ENCODE data around the gene AP1S3. TPM values are rescaled to one million over a fixed set of nuclear protein-coding genes. Genes with fewer than 3 reads are reported as not detected.
"Not testable (repeated sequence)": the region's sequence is repeated elsewhere in the genome, so short reads cannot be mapped to it uniquely, and the experiment has no call there.

AP1S3 gene
- total RNA-seq, 2 experiments from 2014 or later: 12.9 to 13.5 TPM

DNA sequence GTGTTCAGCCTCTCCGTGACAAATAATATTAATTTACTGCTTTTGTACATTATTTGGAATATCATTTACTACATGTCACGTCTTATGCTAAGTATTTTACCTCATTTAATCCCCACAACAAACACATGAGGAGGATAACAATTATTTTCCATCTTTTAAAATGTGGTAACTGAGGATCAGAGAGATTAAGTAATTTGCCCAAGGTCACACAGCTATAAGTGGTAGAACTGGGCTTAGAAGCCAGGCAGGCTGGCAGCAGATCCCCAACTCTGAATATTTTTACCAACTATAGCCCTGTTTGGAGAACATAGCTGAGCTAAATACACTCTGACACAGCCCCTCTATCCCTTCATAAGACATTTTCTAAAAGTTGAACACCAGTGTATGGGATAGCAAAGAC is 24.1 kb downstream of the AP1S3 start:
- Mint-ChIP-seq H3K27ac (no peak overlapping the region), H3K9me3 (ENCODE audit: low read depth) (no peaks in the 10 kb centered on the region), H3K36me3 (peaks cover 1% of the 10 kb centered on the region), H3K4me1 (no peaks in the 10 kb centered on the region), H3K27me3 (no peaks in the 10 kb centered on the region), H3K4me3 (no peak overlapping the region)
- CTCF ChIA-PET: interaction anchor here (0.9 to 1.4 kb wide), 2 partner anchors 16 to 33 kb away, joined by 3 read pairs; no protein-coding TSS in a partner anchor
- DNase-seq: no peak
- ATAC-seq: no peak

DNA sequence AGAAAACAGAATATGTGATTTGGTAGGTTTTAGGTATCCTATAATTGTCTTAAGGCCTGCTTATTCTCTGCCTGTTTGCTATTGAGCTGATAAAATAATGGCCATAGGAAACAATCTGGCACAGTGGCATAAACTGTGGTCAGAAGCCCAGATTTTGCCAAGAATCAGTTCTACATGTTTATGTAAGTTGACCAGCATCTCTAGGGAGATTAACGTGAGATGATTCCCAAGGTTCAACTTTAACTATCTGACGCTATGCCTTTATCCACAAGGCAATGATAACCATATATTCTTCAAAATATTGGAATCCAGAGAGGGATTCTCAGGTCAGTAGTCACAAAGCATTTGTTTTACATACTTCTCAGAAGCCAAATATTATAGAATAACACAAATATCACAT is 25.6 kb downstream of the AP1S3 start:
- H3K36me3 Mint-ChIP-seq: peaks cover 1% of the 10 kb centered on the region
- no peak overlapping the region for H3K27ac Mint-ChIP-seq
- no peaks in the 10 kb centered on the region for H3K9me3 Mint-ChIP-seq (ENCODE audit: low read depth)
- peaks cover 3% of the 10 kb centered on the region for H3K4me1 Mint-ChIP-seq
- ATAC-seq: no peak
- DNase-seq: no peak
- H3K27me3 Mint-ChIP-seq: no peaks in the 10 kb centered on the region
- CTCF ChIA-PET: interaction anchor here (0.7 kb wide), 1 partner anchor 614 kb away, joined by 3 read pairs; no protein-coding TSS in a partner anchor
- H3K4me3 Mint-ChIP-seq: no peak overlapping the region

GRCh38 chr2:223805008-223805407 is 32.4 kb downstream of the AP1S3 start:
- Mint-ChIP-seq H3K4me1 (peaks cover 14% of the 10 kb centered on the region), H3K9me3 (ENCODE audit: low read depth) (no peaks in the 10 kb centered on the region), H3K36me3 (no peaks in the 10 kb centered on the region), H3K27me3 (no peaks in the 10 kb centered on the region), H3K4me3 (no peak overlapping the region), H3K27ac (no peak overlapping the region)
- CTCF ChIA-PET: no interaction called here
- ATAC-seq: no peak
- no peak for DNase-seq

DNA sequence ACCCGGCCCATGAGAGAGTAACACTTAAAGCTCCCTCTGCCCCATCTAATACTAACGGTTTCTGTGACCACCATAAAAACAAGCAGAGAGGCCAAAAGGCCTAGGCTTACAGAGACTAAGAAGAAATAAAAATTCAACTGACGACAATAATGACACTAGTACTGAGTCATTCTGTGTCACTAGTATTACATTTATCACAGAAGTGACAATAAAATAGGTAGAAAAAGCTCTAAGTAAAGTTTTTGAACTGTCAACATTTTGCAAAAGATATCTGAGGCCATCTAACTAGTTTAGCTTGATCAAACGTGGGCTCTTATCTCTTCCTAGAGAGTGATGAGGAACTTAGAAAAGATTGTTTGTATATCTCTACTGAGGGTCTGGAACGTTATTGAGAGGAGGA is 35.6 kb downstream of the AP1S3 start:
- ATAC-seq: no peak
- Mint-ChIP-seq H3K4me3 (no peak overlapping the region), H3K4me1 (peaks cover 27% of the 10 kb centered on the region), H3K27me3 (no peaks in the 10 kb centered on the region), H3K9me3 (ENCODE audit: low read depth) (no peaks in the 10 kb centered on the region), H3K36me3 (no peaks in the 10 kb centered on the region), H3K27ac (no peak overlapping the region)
- CTCF ChIA-PET: interaction anchor here (0.7 kb wide), 1 partner anchor 16 kb away, joined by 3 read pairs; no protein-coding TSS in a partner anchor
- DNase-seq: no peak

DNA sequence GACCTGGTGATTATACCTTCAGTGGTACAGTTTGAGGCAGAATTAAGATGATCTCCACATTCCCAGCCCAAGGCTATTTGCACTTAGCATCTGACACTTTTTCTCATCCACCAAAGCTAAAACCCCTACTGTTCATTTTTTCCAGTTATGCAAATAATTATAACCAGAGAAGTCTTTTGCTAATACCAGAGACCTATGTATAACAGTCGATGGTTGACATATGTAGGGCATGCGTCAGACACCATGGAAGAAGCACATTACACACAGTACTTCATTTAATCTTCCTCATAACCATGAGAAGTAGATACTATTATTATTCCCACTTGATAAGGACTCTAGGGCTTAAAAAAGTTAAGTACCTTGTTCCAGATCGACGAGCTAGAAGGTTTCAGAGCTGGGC is 36.5 kb downstream of the AP1S3 start:
- H3K27me3 Mint-ChIP-seq: no peaks in the 10 kb centered on the region
- CTCF ChIA-PET: interaction anchor here (0.6 kb wide), 1 partner anchor 484 kb away, joined by 3 read pairs; no protein-coding TSS in a partner anchor
- H3K4me1 Mint-ChIP-seq: peaks cover 26% of the 10 kb centered on the region
- no peak overlapping the region for H3K27ac Mint-ChIP-seq
- no peaks in the 10 kb centered on the region for H3K9me3 Mint-ChIP-seq (ENCODE audit: low read depth)
- no peaks in the 10 kb centered on the region for H3K36me3 Mint-ChIP-seq
- no peak for ATAC-seq
- no peak for DNase-seq
- no peak overlapping the region for H3K4me3 Mint-ChIP-seq

DNA sequence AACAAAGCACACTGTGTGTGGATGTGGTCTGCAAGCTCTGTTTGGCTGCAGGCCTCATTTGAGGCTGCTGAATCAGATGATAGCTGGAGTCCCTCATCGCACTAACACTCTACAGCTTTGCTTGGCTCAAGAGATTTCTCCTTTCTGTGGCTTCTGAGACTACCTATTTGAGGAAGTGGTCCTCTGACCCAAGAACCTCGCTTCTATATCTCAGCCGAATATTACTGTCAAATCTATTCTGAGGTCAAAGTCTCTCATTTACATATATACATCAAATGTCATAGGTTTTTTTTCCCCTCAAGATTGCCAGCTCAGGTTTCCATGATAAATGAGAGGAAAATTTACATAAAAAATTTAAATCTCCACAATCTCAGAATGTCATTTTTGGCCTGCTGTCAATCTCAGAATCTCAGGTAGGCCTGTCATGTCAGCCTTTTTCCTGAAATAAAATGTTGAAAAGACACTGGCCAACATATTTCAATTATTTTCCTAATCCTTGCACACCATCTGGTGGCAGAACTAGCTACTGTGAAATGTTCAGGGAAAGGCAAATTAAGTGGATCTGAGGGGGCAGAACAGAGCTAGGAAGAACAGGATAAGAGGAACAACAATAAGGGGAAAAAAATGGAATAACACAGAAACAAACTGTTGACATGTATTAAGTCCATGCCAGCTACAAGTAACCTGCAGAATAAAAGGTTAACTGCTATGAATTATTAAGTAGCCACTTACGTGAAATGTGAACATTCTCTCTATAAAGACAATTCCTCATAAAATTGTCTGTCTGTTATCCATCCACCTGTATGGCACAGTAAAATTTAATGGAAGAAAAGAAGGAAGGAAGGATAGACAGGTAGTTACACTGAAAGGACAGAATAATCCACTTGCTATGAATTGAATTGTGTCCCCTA is 39.3 kb downstream of the AP1S3 start:
- no peak for ATAC-seq
- H3K9me3 Mint-ChIP-seq (ENCODE audit: low read depth): no peaks in the 10 kb centered on the region
- H3K27ac Mint-ChIP-seq: no peak overlapping the region
- H3K4me3 Mint-ChIP-seq: no peak overlapping the region
- no peaks in the 10 kb centered on the region for H3K27me3 Mint-ChIP-seq
- no peak for DNase-seq
- no peaks in the 10 kb centered on the region for H3K36me3 Mint-ChIP-seq
- H3K4me1 Mint-ChIP-seq: peaks cover 18% of the 10 kb centered on the region
- CTCF ChIA-PET: interaction anchor here (0.7 to 1.6 kb wide), 8 partner anchors 15 to 106 kb away, joined by 3 to 13 read pairs (median 4); no protein-coding TSS in a partner anchor

DNA sequence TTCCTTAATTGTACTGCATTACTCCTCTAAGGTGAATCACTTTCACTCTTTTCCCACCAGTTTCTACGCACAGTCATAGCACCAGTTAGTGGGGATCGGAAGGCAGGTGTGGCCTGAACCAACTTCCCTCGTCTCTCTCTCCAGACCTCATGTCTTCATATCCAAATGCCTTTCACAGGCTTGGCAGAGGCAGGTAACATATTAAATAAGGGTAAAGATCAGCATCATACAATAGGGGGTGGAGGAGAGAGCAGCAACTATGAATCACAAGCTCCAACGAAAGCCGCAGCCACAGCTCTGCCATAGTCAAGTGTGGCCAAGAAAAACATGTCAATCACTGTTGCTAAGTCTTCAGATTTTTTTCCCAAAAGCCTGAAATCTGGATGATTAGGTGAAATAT is 40.3 kb downstream of the AP1S3 start:
- Mint-ChIP-seq H3K36me3 (peaks cover 2% of the 10 kb centered on the region), H3K27ac (no peak overlapping the region), H3K27me3 (no peaks in the 10 kb centered on the region), H3K4me1 (peaks cover 18% of the 10 kb centered on the region), H3K9me3 (ENCODE audit: low read depth) (no peaks in the 10 kb centered on the region), H3K4me3 (no peak overlapping the region)
- DNase-seq (no peak), ATAC-seq (no peak)
- CTCF ChIA-PET: interaction anchor here (1.1 to 1.9 kb wide), 6 partner anchors 21 to 825 kb away, joined by 4 to 13 read pairs (median 6); no protein-coding TSS in a partner anchor

- no peak for ATAC-seq
- no peak for DNase-seq
- Mint-ChIP-seq H3K9me3 (ENCODE audit: low read depth) (peaks cover 3% of the 10 kb centered on the region), H3K4me3 (no peak overlapping the region), H3K27ac (no peak overlapping the region), H3K36me3 (peaks cover 11% of the 10 kb centered on the region), H3K27me3 (no peaks in the 10 kb centered on the region), H3K4me1 (peaks cover 3% of the 10 kb centered on the region)
- CTCF ChIA-PET: interaction anchor here (0.6 kb wide), 1 partner anchor 1464 kb away, joined by 3 read pairs; no protein-coding TSS in a partner anchor
Measured at GRCh38 chr2:223789423-223789822, 48.0 kb downstream of the AP1S3 start.

- Mint-ChIP-seq H3K27me3 (no peaks in the 10 kb centered on the region), H3K4me3 (no peak overlapping the region), H3K9me3 (ENCODE audit: low read depth) (peaks cover 3% of the 10 kb centered on the region), H3K27ac (no peak overlapping the region), H3K4me1 (peaks cover 3% of the 10 kb centered on the region), H3K36me3 (peaks cover 12% of the 10 kb centered on the region)
- DNase-seq: no peak
- no peak for ATAC-seq
- CTCF ChIA-PET: interaction anchor here (0.7 kb wide), 1 partner anchor 1319 kb away, joined by 3 read pairs; no protein-coding TSS in a partner anchor
Measured at GRCh38 chr2:223788826-223789225, 48.6 kb downstream of the AP1S3 start.

GRCh38 chr2:223788106-223788505 is 49.3 kb downstream of the AP1S3 start:
- DNase-seq; H3K4me1 Mint-ChIP-seq; H3K4me3 Mint-ChIP-seq; H3K27me3 Mint-ChIP-seq; H3K9me3 Mint-ChIP-seq (ENCODE audit: low read depth); H3K27ac Mint-ChIP-seq; ATAC-seq: not testable (repeated sequence)
- CTCF ChIA-PET: interaction anchor here (0.7 kb wide), 1 partner anchor 1320 kb away, joined by 3 read pairs; no protein-coding TSS in a partner anchor
- peaks cover 13% of the 10 kb centered on the region for H3K36me3 Mint-ChIP-seq

DNA sequence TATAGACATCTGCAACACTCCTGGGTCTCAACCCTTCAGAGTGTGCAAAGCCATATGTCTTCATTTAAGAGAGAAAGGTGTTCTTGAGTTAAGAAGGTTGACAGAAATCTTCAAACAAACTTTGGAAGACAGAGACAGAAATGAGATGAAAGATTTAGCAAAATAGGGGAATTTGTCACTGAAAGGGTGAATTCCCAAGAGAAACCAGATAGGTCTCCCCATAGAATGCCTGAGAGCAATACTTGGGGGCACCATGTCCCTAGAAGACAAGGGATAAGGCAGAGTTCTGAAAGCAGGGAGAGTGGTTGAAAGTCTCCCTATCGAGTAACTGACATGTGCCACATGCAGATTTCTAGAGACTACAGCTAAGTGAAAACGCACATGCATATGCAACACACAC is 50.0 kb downstream of the AP1S3 start:
- Mint-ChIP-seq H3K27me3 (no peaks in the 10 kb centered on the region), H3K4me3 (no peak overlapping the region), H3K9me3 (ENCODE audit: low read depth) (peaks cover 3% of the 10 kb centered on the region), H3K4me1 (peaks cover 3% of the 10 kb centered on the region), H3K27ac (no peak overlapping the region), H3K36me3 (peaks cover 12% of the 10 kb centered on the region)
- CTCF ChIA-PET: no interaction called here
- DNase-seq: no peak
- ATAC-seq: no peak

GRCh38 chr2:223786943-223787342 is 50.4 kb downstream of the AP1S3 start:
- no peak overlapping the region for H3K27ac Mint-ChIP-seq
- H3K4me3 Mint-ChIP-seq: no peak overlapping the region
- H3K4me1 Mint-ChIP-seq: peaks cover 3% of the 10 kb centered on the region
- peaks cover 12% of the 10 kb centered on the region for H3K36me3 Mint-ChIP-seq
- H3K9me3 Mint-ChIP-seq (ENCODE audit: low read depth): peaks cover 3% of the 10 kb centered on the region
- CTCF ChIA-PET: no interaction called here
- DNase-seq (no peak), ATAC-seq (no peak)
- H3K27me3 Mint-ChIP-seq: no peaks in the 10 kb centered on the region

DNA sequence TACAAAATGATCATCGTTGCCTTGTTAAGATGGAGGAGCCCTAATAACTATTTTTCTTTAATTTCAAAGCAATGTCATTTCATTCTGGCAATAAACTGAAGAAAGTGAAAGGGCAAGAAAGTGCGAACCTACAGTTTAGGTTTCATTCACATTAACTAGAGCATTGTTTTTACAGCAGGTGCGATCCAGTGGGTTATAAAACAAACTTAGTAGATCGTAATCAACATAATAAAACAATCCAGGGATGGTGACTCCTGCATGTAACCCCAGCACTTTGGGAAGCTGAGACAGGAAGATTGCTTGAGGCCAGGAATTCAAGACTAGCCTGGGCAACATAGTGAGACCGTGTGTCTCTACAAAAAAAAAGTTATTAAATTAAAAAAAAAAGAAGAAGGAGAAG is 51.1 kb downstream of the AP1S3 start:
- ATAC-seq (no peak), DNase-seq (no peak)
- Mint-ChIP-seq H3K4me1 (peaks cover 3% of the 10 kb centered on the region), H3K27ac (no peak overlapping the region), H3K27me3 (no peaks in the 10 kb centered on the region), H3K9me3 (ENCODE audit: low read depth) (peaks cover 3% of the 10 kb centered on the region), H3K4me3 (no peak overlapping the region), H3K36me3 (peaks cover 12% of the 10 kb centered on the region)
- CTCF ChIA-PET: interaction anchor here (0.6 to 1.1 kb wide), 2 partner anchors 9 to 16 kb away, joined by 3 read pairs; no protein-coding TSS in a partner anchor

Data from activated CD8-positive, alpha-beta memory T cell treated with anti-CD3 and anti-CD28 coated beads, Interleukin-2, amount 10 ng/mL, durations not matched to agents 7 days and 5 days (primary cell).